H1 (cell line): ENCODE measurements around the gene TEKT3. TPM values are rescaled to one million over a fixed set of nuclear protein-coding genes. Genes with fewer than 3 reads are reported as not detected.

Source experiments
- CTCF ChIA-PET: fragments of 300-600 bp; sonication (Branson Sonifier 250); formaldehyde crosslinking; loops from one replicate; lab custom pipeline; 2021; ENCODE audit not compliant: partially characterized antibody; lab: Charles Lee
- POLR2A ChIA-PET: fragments of 300-600 bp; sonication (Branson Sonifier 250); formaldehyde crosslinking; loops from one replicate; lab custom pipeline; 2021; ENCODE audit warnings: inconsistent platforms; ENCODE audit not compliant: partially characterized antibody; lab: Charles Lee
- DNase-seq, 2 experiments: peaks; one replicate each; pipeline versions ENCODE4 v3.0.0 to v3.0.0-alpha.2; 2010 to 2022; ENCODE audit warnings: low spot score in 2 of 2, low read depth in 1 of 2, mixed read lengths in 1 of 2
- FAIRE-seq: peaks from 2 replicates; lab custom pipeline; 2011; peaks lifted over from hg19 to GRCh38; lab: Jason Lieb, UNC
- H2AFZ ChIP-seq: 2 replicates; pipeline ENCODE4 v1.8.1; 2012; ENCODE audit warnings: low read length, inconsistent platforms
- H2AK5ac ChIP-seq: 2 replicates; pipeline ENCODE4 v1.6.1; 2013; ENCODE audit warnings: low read depth, low read length
- H2BK120ac ChIP-seq: replicated peaks from 2 replicates; pipeline ENCODE3; 2013; ENCODE audit warnings: low read depth, low read length, inconsistent platforms
- H2BK12ac ChIP-seq: 2 replicates; pipeline ENCODE4 v1.6.1; 2013; ENCODE audit warnings: low read depth, low read length
- H2BK15ac ChIP-seq: 2 replicates; pipeline ENCODE4 v1.6.1; 2013; ENCODE audit warnings: low read length
- H2BK20ac ChIP-seq: 2 replicates; pipeline ENCODE4 v1.6.1; 2013; ENCODE audit warnings: low read length
- H2BK5ac ChIP-seq: 2 replicates; pipeline ENCODE4 v1.6.1; 2013; ENCODE audit warnings: low read depth, low read length
- H3K14ac ChIP-seq: 2 replicates; pipeline ENCODE4 v1.6.1; 2013; ENCODE audit warnings: inconsistent platforms; ENCODE audit not compliant: insufficient read length
- H3K18ac ChIP-seq: 2 replicates; pipeline ENCODE4 v1.6.1; 2013; ENCODE audit warnings: low read length; ENCODE audit errors: extremely low read depth
- H3K23ac ChIP-seq: 2 replicates; pipeline ENCODE4 v1.6.1; 2013; ENCODE audit warnings: inconsistent platforms; ENCODE audit not compliant: insufficient read length
- H3K23me2 ChIP-seq: 2 replicates; pipeline ENCODE4 v1.6.1; 2013; ENCODE audit warnings: low read depth, low read length
- H3K27ac ChIP-seq: 2 replicates; pipeline ENCODE4 v1.6.1; 2011; ENCODE audit warnings: low read depth, low read length, inconsistent platforms
- H3K27me3 ChIP-seq, 4 experiments: replicated peaks in 1 of 4; 1 replicate in 1 of 4; 2 replicates in 3 of 4; pipeline versions ENCODE4 v1.6.1 to v1.8.1; 2011 to 2013; ENCODE audit warnings: low read length in 3 of 4, mild to moderate bottlenecking in 3 of 4, inconsistent platforms in 2 of 4, mixed read lengths in 2 of 4, moderate library complexity in 1 of 4; ENCODE audit not compliant: control insufficient read depth in 3 of 4, insufficient read depth in 3 of 4; ENCODE audit errors: extremely low read depth in 1 of 4
- H3K36me3 ChIP-seq, 4 experiments: 2 replicates each; pipeline versions ENCODE4 v1.6.1 to v1.8.1; 2011 to 2013; ENCODE audit warnings: mild to moderate bottlenecking in 4 of 4, low read length in 3 of 4, moderate library complexity in 2 of 4, control low read depth in 1 of 4, inconsistent platforms in 1 of 4; ENCODE audit not compliant: insufficient read depth in 4 of 4, control insufficient read depth in 2 of 4
- H3K4ac ChIP-seq: replicated peaks from 2 replicates; pipeline ENCODE3; 2013; ENCODE audit warnings: low read length, low read depth, mixed read lengths, inconsistent platforms; ENCODE audit not compliant: insufficient read length
- H3K4me1 ChIP-seq, 4 experiments: replicated peaks in 1 of 4; 1 replicate in 1 of 4; 2 replicates in 3 of 4; pipeline versions ENCODE4 v1.6.1 to v1.8.1; 2011 to 2013; ENCODE audit warnings: low read length in 3 of 4, inconsistent platforms in 2 of 4, mixed read lengths in 1 of 4; ENCODE audit not compliant: insufficient read depth in 4 of 4, control insufficient read depth in 3 of 4
- H3K4me2 ChIP-seq, 2 experiments: 2 replicates each; pipeline versions ENCODE4 v1.6.1 to v1.8.1; 2011 to 2013; ENCODE audit warnings: low read depth in 2 of 2, low read length in 2 of 2, control low read depth in 1 of 2, inconsistent platforms in 1 of 2, mild to moderate bottlenecking in 1 of 2; ENCODE audit not compliant: insufficient read depth in 1 of 2
- H3K4me3 ChIP-seq, 4 experiments: fragments of 200-600, 300-600 bp in 1 of 4; sonication (generic), shearing (Covaris generic), sonication (Bioruptor Twin) in 1 of 4; 2 replicates each; pipeline versions ENCODE4 v1.5.1 to v1.8.1; 2011 to 2016; ENCODE audit warnings: low read length in 4 of 4, low read depth in 3 of 4, control low read depth in 2 of 4, inconsistent platforms in 2 of 4, mild to moderate bottlenecking in 2 of 4, mixed read lengths in 1 of 4, moderate library complexity in 1 of 4; ENCODE audit not compliant: insufficient read depth in 2 of 4; ENCODE audit errors: extremely low read depth in 1 of 4
- H3K56ac ChIP-seq: replicated peaks from 2 replicates; pipeline ENCODE3; 2013; ENCODE audit warnings: low read depth, mild to moderate bottlenecking, mixed read lengths, low read length, inconsistent platforms; ENCODE audit not compliant: insufficient read length
- H3K79me1 ChIP-seq: 2 replicates; pipeline ENCODE4 v1.6.1; 2013; ENCODE audit warnings: low read depth, low read length, control low read depth
- H3K79me2 ChIP-seq, 2 experiments: 2 replicates each; pipeline versions ENCODE4 v1.6.1 to v1.8.1; 2012 to 2013; ENCODE audit warnings: low read length in 2 of 2, mild to moderate bottlenecking in 2 of 2, inconsistent platforms in 1 of 2; ENCODE audit not compliant: insufficient read depth in 2 of 2, control insufficient read depth in 1 of 2
- H3K9ac ChIP-seq, 4 experiments: replicated peaks in 1 of 4; 1 replicate in 1 of 4; 2 replicates in 3 of 4; pipeline versions ENCODE4 v1.6.1 to v1.8.1; 2011 to 2013; ENCODE audit warnings: low read depth in 3 of 4, low read length in 3 of 4, control low read depth in 2 of 4, mild to moderate bottlenecking in 2 of 4, moderate library complexity in 2 of 4, inconsistent platforms in 1 of 4; ENCODE audit errors: extremely low read depth in 1 of 4
- H3K9me3 ChIP-seq, 2 experiments: 2 replicates each; pipeline versions ENCODE4 v1.6.1 to v1.8.1; 2012 to 2013; ENCODE audit warnings: mild to moderate bottlenecking in 2 of 2, moderate library complexity in 2 of 2, control low read depth in 1 of 2, inconsistent platforms in 1 of 2, low read depth in 1 of 2, low read length in 1 of 2, mixed read lengths in 1 of 2; ENCODE audit not compliant: insufficient read depth in 2 of 2
- H4K20me1 ChIP-seq, 2 experiments: replicated peaks in 1 of 2; 2 replicates each; pipeline versions ENCODE3 to v1.8.1; 2011 to 2013; ENCODE audit warnings: inconsistent platforms in 2 of 2, low read length in 2 of 2, mild to moderate bottlenecking in 1 of 2; ENCODE audit not compliant: insufficient read depth in 2 of 2, control insufficient read depth in 1 of 2
- H4K5ac ChIP-seq: 2 replicates; pipeline ENCODE4 v1.6.1; 2013; ENCODE audit warnings: low read length, low read depth, mixed read lengths, inconsistent platforms; ENCODE audit not compliant: insufficient read length
- H4K8ac ChIP-seq: 2 replicates; pipeline ENCODE4 v1.8.0; 2013; ENCODE audit warnings: mild to moderate bottlenecking, moderate library complexity, low read length, inconsistent platforms; ENCODE audit not compliant: insufficient read depth; ENCODE audit errors: extremely low read depth
- H4K91ac ChIP-seq: replicated peaks from 2 replicates; pipeline ENCODE3; 2013; ENCODE audit warnings: low read length, mixed read lengths, inconsistent platforms; ENCODE audit not compliant: insufficient read length
- BACH1 ChIP-seq: IDR thresholded peaks from 2 replicates; pipeline ENCODE4 v1.6.1; 2012; ENCODE audit warnings: low read length, improper control_type of control experiment
- BRCA1 ChIP-seq: IDR thresholded peaks from 2 replicates; pipeline ENCODE4 v1.6.1; 2012; ENCODE audit warnings: low read depth, low read length, improper control_type of control experiment
- CTBP2 ChIP-seq: IDR thresholded peaks from 2 replicates; pipeline ENCODE4 v1.7.0; 2011; ENCODE audit warnings: borderline replicate concordance, mild to moderate bottlenecking, moderate library complexity, mixed read lengths, low read length; ENCODE audit not compliant: insufficient read depth, insufficient read length
- E2F6 ChIP-seq: IDR thresholded peaks from 2 replicates; pipeline ENCODE4 v1.6.1; 2012; ENCODE audit warnings: inconsistent platforms
- EGR1 ChIP-seq: IDR thresholded peaks from 2 replicates; pipeline ENCODE4 v1.6.1; 2011; ENCODE audit warnings: low read depth, low read length, borderline replicate concordance
- JUN ChIP-seq: IDR thresholded peaks from 2 replicates; pipeline ENCODE4 v1.6.1; 2011; ENCODE audit warnings: low read depth, mild to moderate bottlenecking, improper control_type of control experiment, low read length
- JUND ChIP-seq: IDR thresholded peaks from 2 replicates; pipeline ENCODE4 v1.6.1; 2011; ENCODE audit warnings: mild to moderate bottlenecking, improper control_type of control experiment, low read length
- KDM1A ChIP-seq: fragments of 200-600, 300-600 bp; sonication (generic); IDR thresholded peaks from 2 replicates; pipeline ENCODE4 v1.7.1; 2016; ENCODE audit warnings: mild to moderate bottlenecking, low read length, borderline replicate concordance
- POLR2A ChIP-seq, 2 experiments: IDR thresholded peaks; 1 replicate in 1 of 2; 2 replicates in 1 of 2; pipeline ENCODE4 v1.6.1; 2011; ENCODE audit warnings: low read depth in 2 of 2, low read length in 2 of 2, mild to moderate bottlenecking in 2 of 2; ENCODE audit errors: control extremely low read depth in 1 of 2
- POLR2AphosphoS5 ChIP-seq: IDR thresholded peaks from 2 replicates; pipeline ENCODE4 v1.6.1; 2011; ENCODE audit warnings: low read depth, low read length
- RAD21 ChIP-seq, 2 experiments: IDR thresholded peaks in 1 of 2; conservative IDR thresholded peaks in 1 of 2; 2 replicates each; pipeline ENCODE4 v1.6.1; 2011; ENCODE audit warnings: low read depth in 2 of 2, low read length in 2 of 2, improper control_type of control experiment in 1 of 2, inconsistent platforms in 1 of 2, mild to moderate bottlenecking in 1 of 2, moderate library complexity in 1 of 2
- SIN3A ChIP-seq, 2 experiments: IDR thresholded peaks in 1 of 2; conservative IDR thresholded peaks in 1 of 2; 2 replicates each; pipeline ENCODE4 v1.6.1; 2011 to 2012; ENCODE audit warnings: low read length in 2 of 2, improper control_type of control experiment in 1 of 2, low read depth in 1 of 2, mild to moderate bottlenecking in 1 of 2
- SRF ChIP-seq: IDR thresholded peaks from 2 replicates; pipeline ENCODE4 v1.6.1; 2011; ENCODE audit warnings: mild to moderate bottlenecking, low read depth, low read length, moderate library complexity
- WGBS, 2 experiments: shearing (Covaris generic) in 1 of 2; methylation state at CpG; one replicate each; pipeline versions ENCODE4 v1.1.6 to v1.1.7; 2013 to 2015; ENCODE audit warnings: low lambda C conversion rate in 2 of 2, mixed read lengths in 2 of 2, inconsistent platforms in 1 of 2, low coverage in 1 of 2, missing lambda C conversion rate in 1 of 2; ENCODE audit not compliant: insufficient replicate concordance in 2 of 2, insufficient coverage in 1 of 2, insufficient read length in 1 of 2; ENCODE audit errors: extremely low coverage in 1 of 2, missing lambda C conversion rate in 1 of 2; 5-methylcytosine and 5-hydroxymethylcytosine counted together
- polyA plus RNA-seq, 7 experiments: library from polyadenylated mRNA; depleted of rRNA in 3 of 7; stranded (reverse) in 5 of 7; unstranded in 2 of 7; fragments of >200 nt in 5 of 7; fragments of 200-250 nt in 2 of 7; gene quantifications; 1 replicate in 5 of 7; 2 replicates in 1 of 7; 4 replicates in 1 of 7; pipeline versions ENCODE4 v1.2.1 to v1.2.3, GENCODE V29; 2011 to 2013; ENCODE audit warnings: missing spikeins in 2 of 7, mixed read lengths in 2 of 7
- total RNA-seq: library from RNA; stranded (reverse); fragmentation: NEBNext Ultra II Directional; extraction: Animal tissue kit (Norgen Biotek cat#: 25700); gene quantifications from 2 replicates; pipeline ENCODE4 v1.2.1, GENCODE V29; 2021

The TEKT3 gene
- total and polyA plus RNA-seq, 2 of the 8 experiments (the other 6 are each of a cell fraction or from before 2014, with no cell fraction given): 2.2 to 2.9 TPM

DNA sequence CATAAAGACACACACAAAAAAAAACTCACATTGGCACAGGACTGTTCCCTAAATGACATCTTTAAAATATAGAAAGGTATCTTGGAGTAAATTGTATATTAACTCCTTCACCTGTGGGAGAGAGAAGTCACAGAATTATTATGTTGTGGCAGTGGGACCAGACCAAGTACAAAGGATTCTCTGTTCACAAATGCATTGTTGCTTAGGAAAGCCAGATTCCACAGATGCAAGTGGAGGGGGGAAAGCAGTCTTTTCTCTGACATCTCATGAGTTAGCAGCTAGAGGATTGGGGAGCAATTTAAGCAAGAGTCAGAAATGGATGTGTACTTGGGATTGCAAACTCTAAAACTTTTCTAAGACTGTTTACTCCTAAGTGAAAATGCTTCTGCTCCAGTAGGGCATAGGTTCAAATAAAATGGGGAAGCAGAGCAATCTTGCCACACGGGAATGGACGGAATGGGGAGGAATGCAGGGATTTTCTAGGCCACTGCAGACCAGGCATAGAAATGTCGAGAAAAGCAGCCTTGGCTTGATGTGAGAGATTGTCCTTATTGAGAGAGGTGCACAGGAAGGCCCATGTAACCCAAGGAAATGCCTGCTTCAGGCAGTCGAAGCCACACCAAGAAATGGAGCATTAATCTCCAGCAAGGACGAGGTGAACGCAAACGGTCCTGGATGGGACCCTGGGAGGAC, 72.2 kb downstream of the TEKT3 start:
- Histone ChIP-seq H4K5ac (no peak overlapping the region), H3K23ac (no peak overlapping the region), H3K36me3 (no peaks in the 10 kb centered on the region), H3K79me1 (no peaks in the 10 kb centered on the region), H3K4ac (no peak overlapping the region), H3K9ac (no peak overlapping the region), H3K27ac (no peak overlapping the region), H3K4me3 (no peak overlapping the region), H2BK15ac (no peak overlapping the region), H2BK120ac (no peak overlapping the region), H3K9me3 (0 out of 4 replicates have a peak, but pooled peaks cover 0 to 4% of the 10 kb centered on the region in 2 experiments), H3K23me2 (no peaks in the 10 kb centered on the region)
- POLR2A ChIA-PET: no interaction called here
- TF ChIP-seq SRF: no peak
- TF ChIP-seq KDM1A: no peak
- TF ChIP-seq BACH1: no peak
- no peak for TF ChIP-seq EGR1
- no peak for TF ChIP-seq E2F6
- no peak for TF ChIP-seq POLR2AphosphoS5
- TF ChIP-seq JUND: no peak
- no peak for TF ChIP-seq BRCA1
- no peak for TF ChIP-seq RAD21 (IDR thresholded peaks at IDR 0.05 in 1 of 2, conservative IDR thresholded peaks at IDR 0.05 in 1 of 2; ENCODE audit: low read depth in 2 of 2, low read length in 2 of 2)
- no peak for TF ChIP-seq JUN
- TF ChIP-seq SIN3A (conservative IDR thresholded peaks at IDR 0.05 in 1 of 2, IDR thresholded peaks at IDR 0.05 in 1 of 2; ENCODE audit: low read depth in 1 of 2, low read length in 2 of 2): no peak
- no peak for TF ChIP-seq POLR2A (IDR thresholded peaks at IDR 0.05; ENCODE audit: control extremely low read depth in 1 of 2, low read depth in 2 of 2, low read length in 2 of 2)
- no peak for TF ChIP-seq CTBP2
- TF ChIP-seq, all 59 proteins: peak for 0
- no peak overlapping the region for H2AK5ac ChIP-seq
- H3K4me2 ChIP-seq: no peak overlapping the region
- H2BK5ac ChIP-seq: no peak overlapping the region
- H3K18ac ChIP-seq: no peak overlapping the region
- H3K56ac ChIP-seq: no peak overlapping the region
- no peak overlapping the region for H4K91ac ChIP-seq
- no peak overlapping the region for H3K14ac ChIP-seq
- no peak for FAIRE-seq
- H2BK20ac ChIP-seq: no peak overlapping the region
- CTCF ChIA-PET: no interaction called here
- 87% methylated on average over 7 of the region's 7 CpGs; no CpG with 5 or more reads in 1 of the 2 experiments for WGBS, 2 experiments
- 0 out of 7 replicates have a peak, but pooled peaks cover 0 to 2% (median 0%) of the 10 kb centered on the region in 4 experiments for H3K4me1 ChIP-seq
- no peak overlapping the region for H2BK12ac ChIP-seq
- no peaks in the 10 kb centered on the region for H4K20me1 ChIP-seq
- no peak overlapping the region for H2AFZ ChIP-seq
- DNase-seq: no peak
- H3K79me2 ChIP-seq: no peaks in the 10 kb centered on the region
- H4K8ac ChIP-seq: no peak overlapping the region
- H3K27me3 ChIP-seq: peaks cover 0 to 8% (median 5%) of the 10 kb centered on the region in 4 experiments; a peak in 6 of 7 replicates
